Mesenchymal stem cell (in vitro differentiated cells and primary cell): ENCODE data around the gene CCS.

Source experiments
- DNase-seq: peaks from one replicate; pipeline ENCODE4 v3.0.0-alpha.2; 2013
- H2AFZ ChIP-seq: one replicate; pipeline ENCODE4 v1.6.1; 2013; ENCODE audit warnings: low read depth, mild to moderate bottlenecking, control low read depth, inconsistent platforms, low read length, moderate library complexity
- H2AK5ac ChIP-seq: 2 replicates; pipeline ENCODE4 v1.6.1; 2013; ENCODE audit warnings: low read length, moderate library complexity, mild to moderate bottlenecking, inconsistent platforms; ENCODE audit not compliant: severe bottlenecking
- H2BK120ac ChIP-seq: one replicate; pipeline ENCODE4 v1.6.1; 2013; ENCODE audit warnings: low read depth, mild to moderate bottlenecking, inconsistent platforms, low read length, moderate library complexity
- H2BK12ac ChIP-seq, 2 experiments: one replicate each; pipeline ENCODE4 v1.6.1; 2013; ENCODE audit warnings: inconsistent platforms in 2 of 2, low read length in 2 of 2, mild to moderate bottlenecking in 2 of 2, moderate library complexity in 2 of 2, control low read depth in 1 of 2
- H2BK15ac ChIP-seq: one replicate; pipeline ENCODE4 v1.6.1; 2013; ENCODE audit warnings: mild to moderate bottlenecking, low read depth, inconsistent platforms; ENCODE audit not compliant: poor library complexity, severe bottlenecking
- H2BK5ac ChIP-seq: 2 replicates; pipeline ENCODE4 v1.6.1; 2013; ENCODE audit warnings: low read depth, mild to moderate bottlenecking, low read length, control low read depth, inconsistent platforms; ENCODE audit not compliant: poor library complexity, severe bottlenecking
- H3K14ac ChIP-seq, 2 experiments: one replicate each; pipeline ENCODE4 v1.6.1; 2013; ENCODE audit warnings: inconsistent platforms in 2 of 2, low read length in 2 of 2, control low read depth in 1 of 2, mild to moderate bottlenecking in 1 of 2, moderate library complexity in 1 of 2
- H3K18ac ChIP-seq, 2 experiments: one replicate each; pipeline ENCODE4 v1.6.1; 2013; ENCODE audit warnings: inconsistent platforms in 2 of 2, low read length in 2 of 2, control low read depth in 1 of 2, low read depth in 1 of 2, mild to moderate bottlenecking in 1 of 2
- H3K23ac ChIP-seq, 2 experiments: one replicate each; pipeline ENCODE4 v1.6.1; 2013; ENCODE audit warnings: inconsistent platforms in 2 of 2, low read length in 2 of 2, mild to moderate bottlenecking in 2 of 2, moderate library complexity in 2 of 2, control low read depth in 1 of 2
- H3K27ac ChIP-seq: 2 replicates; pipeline ENCODE4 v1.5.1; 2013; ENCODE audit warnings: mild to moderate bottlenecking, moderate library complexity, low read length, control low read depth, inconsistent platforms; ENCODE audit not compliant: poor library complexity, severe bottlenecking
- H3K27me3 ChIP-seq, 2 experiments: 2 replicates each; pipeline versions ENCODE4 v1.6.1 to v1.7.0; 2013; ENCODE audit warnings: low read length in 2 of 2, mild to moderate bottlenecking in 2 of 2, moderate library complexity in 2 of 2, control low read depth in 1 of 2, inconsistent platforms in 1 of 2; ENCODE audit not compliant: control insufficient read depth in 1 of 2, insufficient read depth in 1 of 2
- H3K36me3 ChIP-seq, 2 experiments: 2 replicates each; pipeline versions ENCODE4 v1.6.1 to v1.7.0; 2013; ENCODE audit warnings: low read length in 2 of 2, control low read depth in 1 of 2, inconsistent platforms in 1 of 2, low read depth in 1 of 2, mild to moderate bottlenecking in 1 of 2; ENCODE audit not compliant: insufficient read depth in 2 of 2, control insufficient read depth in 1 of 2
- H3K4ac ChIP-seq, 2 experiments: one replicate each; pipeline ENCODE4 v1.6.1; 2013; ENCODE audit warnings: inconsistent platforms in 2 of 2, low read length in 2 of 2, mild to moderate bottlenecking in 2 of 2, moderate library complexity in 2 of 2, control low read depth in 1 of 2, low read depth in 1 of 2
- H3K4me1 ChIP-seq: 2 replicates; pipeline ENCODE4 v1.6.1; 2013; ENCODE audit warnings: low read depth, low read length, control low read depth; ENCODE audit not compliant: control insufficient read depth, insufficient read depth
- H3K4me2 ChIP-seq: 2 replicates; pipeline ENCODE4 v1.6.1; 2013; ENCODE audit warnings: low read length, mild to moderate bottlenecking, inconsistent platforms; ENCODE audit not compliant: poor library complexity, severe bottlenecking
- H3K4me3 ChIP-seq, 2 experiments: 2 replicates each; pipeline versions ENCODE4 v1.5.1 to v1.7.0; 2013; ENCODE audit warnings: low read length in 2 of 2, mild to moderate bottlenecking in 2 of 2, control low read depth in 1 of 2, low read depth in 1 of 2; ENCODE audit not compliant: insufficient read depth in 1 of 2
- H3K79me1 ChIP-seq: replicated peaks from 2 replicates; pipeline ENCODE4 v1.6.1; 2013; ENCODE audit warnings: mild to moderate bottlenecking, control low read depth, low read length, inconsistent platforms; ENCODE audit not compliant: poor library complexity, severe bottlenecking
- H3K9ac ChIP-seq: 2 replicates; pipeline ENCODE4 v1.7.0; 2013; ENCODE audit warnings: mild to moderate bottlenecking, low read length, moderate library complexity
- H3K9me3 ChIP-seq: 2 replicates; pipeline ENCODE4 v1.7.0; 2013; ENCODE audit warnings: mild to moderate bottlenecking, low read length; ENCODE audit not compliant: control insufficient read depth
- H4K8ac ChIP-seq: one replicate; pipeline ENCODE4 v1.6.1; 2013; ENCODE audit warnings: inconsistent platforms, mild to moderate bottlenecking, low read length, moderate library complexity
- H4K91ac ChIP-seq: one replicate; pipeline ENCODE4 v1.6.1; 2013; ENCODE audit warnings: mild to moderate bottlenecking, low read length, inconsistent platforms
- WGBS: methylation state at CpG from one replicate; pipeline ENCODE4 v1.1.7; 2013; ENCODE audit warnings: mixed read lengths; 5-methylcytosine and 5-hydroxymethylcytosine counted together

The CCS gene

GRCh38 chr11:66548041-66548440 lies 44.9 kb upstream of the CCS start:
- Histone ChIP-seq H2BK120ac (no peak overlapping the region), H4K8ac (no peak overlapping the region), H2BK5ac (no peak overlapping the region), H3K4me2 (no peak overlapping the region), H2AK5ac (no peak overlapping the region), H2AFZ (no peak overlapping the region), H3K14ac (no peak overlapping the region), H3K4me3 (no peak overlapping the region), H3K36me3 (peaks cover 5 to 7% of the 10 kb centered on the region in 2 experiments), H3K9ac (no peak overlapping the region), H3K23ac (no peak overlapping the region), H2BK12ac (no peak overlapping the region), H3K4ac (no peak overlapping the region), H4K91ac (no peak overlapping the region), H3K27ac (no peak overlapping the region), H3K9me3 (no peaks in the 10 kb centered on the region), H2BK15ac (peak overlapping the region; percentile 29), H3K27me3 (peaks cover 5 to 36% of the 10 kb centered on the region in 2 experiments), H3K18ac (no peak overlapping the region), H3K79me1 (peaks cover 10% of the 10 kb centered on the region), H3K4me1 (peaks cover 23% of the 10 kb centered on the region)
- WGBS: 80% methylated on average over 11 of the region's 11 CpGs
- no peak for DNase-seq

GRCh38 chr11:66548774-66549630 lies 44.0 kb upstream of the CCS start:
- peaks cover 16% of the 10 kb centered on the region for H3K4me1 ChIP-seq
- no peak overlapping the region for H3K4me3 ChIP-seq
- no peak overlapping the region for H3K14ac ChIP-seq
- H3K27ac ChIP-seq: no peak overlapping the region
- H3K27me3 ChIP-seq: peaks cover 5 to 36% of the 10 kb centered on the region in 2 experiments
- no peak overlapping the region for H2BK5ac ChIP-seq
- no peak overlapping the region for H4K91ac ChIP-seq
- no peak overlapping the region for H3K23ac ChIP-seq
- no peak overlapping the region for H4K8ac ChIP-seq
- H3K18ac ChIP-seq: no peak overlapping the region
- no peak for DNase-seq
- no peak overlapping the region for H2BK120ac ChIP-seq
- H3K4me2 ChIP-seq: no peak overlapping the region
- no peaks in the 10 kb centered on the region for H3K36me3 ChIP-seq
- H2AFZ ChIP-seq: no peak overlapping the region
- H2AK5ac ChIP-seq: no peak overlapping the region
- H2BK12ac ChIP-seq: no peak overlapping the region
- no peak overlapping the region for H2BK15ac ChIP-seq
- H3K9me3 ChIP-seq: no peaks in the 10 kb centered on the region
- H3K4ac ChIP-seq: no peak overlapping the region
- WGBS: 72% methylated on average over 9 of the region's 16 CpGs
- peaks cover 2% of the 10 kb centered on the region for H3K79me1 ChIP-seq
- no peak overlapping the region for H3K9ac ChIP-seq

- Histone ChIP-seq H3K4me1 (peaks cover 14% of the 10 kb centered on the region), H3K23ac (no peak overlapping the region), H2AFZ (no peak overlapping the region), H3K27ac (no peak overlapping the region), H4K8ac (no peak overlapping the region), H3K79me1 (no peaks in the 10 kb centered on the region), H2AK5ac (no peak overlapping the region), H3K4me3 (no peak overlapping the region), H3K9ac (no peak overlapping the region), H2BK120ac (no peak overlapping the region), H2BK5ac (no peak overlapping the region), H3K4ac (no peak overlapping the region), H4K91ac (no peak overlapping the region), H2BK15ac (no peak overlapping the region), H3K36me3 (no peaks in the 10 kb centered on the region), H3K27me3 (peaks cover 5 to 36% of the 10 kb centered on the region in 2 experiments), H3K4me2 (no peak overlapping the region), H3K14ac (no peak overlapping the region), H2BK12ac (no peak overlapping the region), H3K9me3 (no peaks in the 10 kb centered on the region), H3K18ac (no peak overlapping the region)
- 89% methylated on average over 3 of the region's 3 CpGs for WGBS
- no peak for DNase-seq
These were observed 43.3 kb upstream of the CCS start for GRCh38 chr11:66549696-66550095.

- Histone ChIP-seq H2AK5ac (no peak overlapping the region), H3K4me2 (no peak overlapping the region), H3K36me3 (no peaks in the 10 kb centered on the region), H3K9ac (no peak overlapping the region), H3K4me3 (no peak overlapping the region), H3K9me3 (no peaks in the 10 kb centered on the region), H2BK12ac (no peak overlapping the region), H3K23ac (no peak overlapping the region), H3K18ac (no peak overlapping the region), H2AFZ (no peak overlapping the region), H2BK120ac (no peak overlapping the region), H2BK5ac (no peak overlapping the region), H3K4me1 (peaks cover 11% of the 10 kb centered on the region), H3K4ac (no peak overlapping the region), H3K27me3 (peaks cover 5 to 41% of the 10 kb centered on the region in 2 experiments), H3K14ac (no peak overlapping the region), H3K79me1 (no peaks in the 10 kb centered on the region), H2BK15ac (no peak overlapping the region), H3K27ac (no peak overlapping the region), H4K8ac (no peak overlapping the region), H4K91ac (no peak overlapping the region)
- no peak for DNase-seq
- WGBS: 77% methylated on average over 4 of the region's 4 CpGs
These were observed 42.1 kb upstream of the CCS start for GRCh38 chr11:66550887-66551286.
